Measurements from ENCODE around the gene ANKRD10.

DNA sequence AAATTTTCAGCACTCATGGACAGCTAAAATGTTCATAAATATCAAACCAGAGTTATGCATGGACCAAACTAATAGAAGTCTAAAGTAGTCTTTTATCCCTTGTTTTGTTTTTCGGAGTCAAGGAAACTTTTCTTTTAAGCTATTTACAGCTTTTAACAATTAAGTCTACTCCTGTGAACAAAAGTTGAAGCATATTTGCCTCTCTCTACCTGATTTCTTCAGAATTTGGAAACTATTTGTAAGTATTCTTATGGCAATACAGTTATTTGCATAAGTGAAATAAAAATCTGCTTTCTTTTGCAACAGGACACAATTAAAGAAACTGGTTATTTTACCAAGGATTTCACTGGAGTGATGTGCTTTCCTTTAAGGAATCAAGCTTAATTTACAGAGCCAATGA is 47.1 kb upstream of the ANKRD10 start:
- no peak for TF ChIP-seq CTCF (IDR thresholded peaks at IDR 0.05)
- no peak for TF ChIP-seq POLR2A (IDR thresholded peaks at IDR 0.05)
